OCI-LY7 (cell line): ENCODE results near the gene TMEM72. TPM values are rescaled to one million over a fixed set of nuclear protein-coding genes. Genes with fewer than 3 reads are reported as not detected.

Experiments
- BruUV-seq: library from RNA; stranded (reverse); fragments of 400-500 nt; replicated peaks from 2 replicates; lab custom pipeline; 2021; lab: Mats Ljungman, UMichigan
- CTCF ChIA-PET: fragments of 300-600 bp; sonication (Branson Sonifier 250); formaldehyde crosslinking; loops from one replicate; lab custom pipeline; 2022; ENCODE audit warnings: antibody characterized with exemption; ENCODE audit not compliant: unreplicated experiment; lab: Charles Lee
- POLR2A ChIA-PET: fragments of 300-600 bp; sonication (Branson Sonifier 250); formaldehyde crosslinking; loops from one replicate; lab custom pipeline; 2022; ENCODE audit warnings: antibody characterized with exemption; lab: Charles Lee
- DNase-seq: peaks from one replicate; pipeline ENCODE4 v3.0.0-alpha.2; 2015; ENCODE audit warnings: low spot score
- H2AFZ ChIP-seq: fragments of 200-600 bp; sonication (generic), shearing (Covaris generic); 2 replicates; pipeline ENCODE4 v1.6.1; 2014; ENCODE audit warnings: mild to moderate bottlenecking, antibody characterized with exemption, low read length, moderate library complexity
- H3K27ac ChIP-seq: fragments of 200-600 bp; sonication (generic); 2 replicates; pipeline ENCODE4 v1.5.1; 2014; ENCODE audit warnings: mixed run types, low read depth, mild to moderate bottlenecking, moderate library complexity, low read length, inconsistent platforms; ENCODE audit not compliant: poor library complexity, severe bottlenecking
- H3K36me3 ChIP-seq: fragments of 200-600 bp; sonication (generic); 2 replicates; pipeline ENCODE4 v1.6.1; 2014; ENCODE audit warnings: mild to moderate bottlenecking, antibody characterized with exemption, low read length, moderate library complexity, mixed read lengths; ENCODE audit not compliant: insufficient read depth
- H3K4me1 ChIP-seq: fragments of 200-600 bp; sonication (generic); 2 replicates; pipeline ENCODE4 v1.5.1; 2014; ENCODE audit warnings: mild to moderate bottlenecking, low read length; ENCODE audit not compliant: insufficient read depth, poor library complexity, severe bottlenecking
- H3K4me2 ChIP-seq: fragments of 200-600 bp; sonication (generic); 2 replicates; pipeline ENCODE4 v1.6.1; 2014; ENCODE audit warnings: mild to moderate bottlenecking, low read length
- H3K4me3 ChIP-seq: fragments of 200-600 bp; sonication (generic); 2 replicates; pipeline ENCODE4 v1.5.1; 2014; ENCODE audit warnings: mild to moderate bottlenecking, low read depth, low read length; ENCODE audit not compliant: poor library complexity, severe bottlenecking
- H3K79me2 ChIP-seq: fragments of 200-600 bp; sonication (generic); 2 replicates; pipeline ENCODE4 v1.6.1; 2016; ENCODE audit warnings: low read depth, mild to moderate bottlenecking, low read length, moderate library complexity, mixed read lengths; ENCODE audit not compliant: insufficient read depth
- H3K9me2 ChIP-seq: fragments of 200-600 bp; sonication (generic); 2 replicates; pipeline ENCODE4 v1.6.1; 2016; ENCODE audit warnings: mild to moderate bottlenecking, low read length, mixed read lengths; ENCODE audit not compliant: insufficient read depth
- H3K9me3 ChIP-seq: fragments of 200-600 bp; sonication (generic); 2 replicates; pipeline ENCODE4 v1.6.1; 2014; ENCODE audit warnings: mild to moderate bottlenecking, mixed run types, low read length, mixed read lengths
- H4K20me1 ChIP-seq: fragments of 200-600 bp; sonication (generic); 2 replicates; pipeline ENCODE4 v1.6.1; 2014; ENCODE audit warnings: mild to moderate bottlenecking, antibody characterized with exemption, low read length, moderate library complexity, mixed read lengths; ENCODE audit not compliant: insufficient read depth
- EZH2phosphoT487 ChIP-seq: fragments of 200-600 bp; sonication (generic); IDR thresholded peaks from 2 replicates; pipeline ENCODE4 v1.6.1; 2018; ENCODE audit warnings: low read depth, borderline replicate concordance, mild to moderate bottlenecking, mixed run types, antibody characterized with exemption, low read length, moderate library complexity, mixed read lengths
- intact Hi-C: fragments of 100-400 bp; cut with micrococcal nuclease; formaldehyde crosslinking; loops from one replicate; pipeline ENCODE4 v1.10.0; 2022; ENCODE audit not compliant: unreplicated experiment
- total RNA-seq, 2 experiments: library from RNA; depleted of rRNA in 1 of 2; stranded (reverse); fragments of >200 nt in 1 of 2; shearing (Covaris generic) in 1 of 2; gene quantifications; 2 replicates each; pipeline ENCODE4 v1.2.3, GENCODE V29; 2014 to 2022
- TF ChIP-seq, protein P1 (sequence below): fragments of 200-600 bp; sonication (generic); conservative IDR thresholded peaks from 2 replicates; pipeline ENCODE4 v1.5.1; 2014; ENCODE audit warnings: mild to moderate bottlenecking, antibody characterized with exemption, low read length, moderate library complexity, mixed read lengths

The TMEM72 gene
- total RNA-seq, 2 experiments from 2014 or later: not detected

DNA sequence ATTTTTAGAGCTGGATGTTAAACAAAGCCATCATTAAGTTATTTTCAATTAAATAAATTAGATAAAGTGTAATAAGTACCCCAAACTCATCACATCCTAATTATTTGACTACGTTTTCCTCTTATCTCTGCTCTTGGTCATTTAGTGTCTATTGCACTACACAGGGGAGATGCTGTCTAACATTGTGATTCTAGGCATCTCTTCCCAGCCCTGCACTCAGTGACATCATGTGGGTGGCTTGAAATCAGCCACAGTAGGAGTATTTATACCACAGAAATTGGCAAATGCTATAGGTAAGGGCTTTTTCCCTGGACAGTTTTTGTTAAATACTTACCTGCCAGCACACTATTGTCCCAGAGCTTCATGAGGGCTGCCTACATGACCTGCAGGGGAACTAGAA is 21.3 kb upstream of the TMEM72 start:
- H3K4me2 ChIP-seq: no peak overlapping the region
- no peaks in the 10 kb centered on the region for H3K9me3 ChIP-seq
- no peak overlapping the region for H3K27ac ChIP-seq
- ChIA-PET CTCF (no interaction called here), POLR2A (no interaction called here)
- H2AFZ ChIP-seq: no peak overlapping the region
- H3K4me3 ChIP-seq: no peak overlapping the region
- no peaks in the 10 kb centered on the region for H3K9me2 ChIP-seq
- TF ChIP-seq EZH2phosphoT487: no peak
- TF ChIP-seq, protein P1, sequence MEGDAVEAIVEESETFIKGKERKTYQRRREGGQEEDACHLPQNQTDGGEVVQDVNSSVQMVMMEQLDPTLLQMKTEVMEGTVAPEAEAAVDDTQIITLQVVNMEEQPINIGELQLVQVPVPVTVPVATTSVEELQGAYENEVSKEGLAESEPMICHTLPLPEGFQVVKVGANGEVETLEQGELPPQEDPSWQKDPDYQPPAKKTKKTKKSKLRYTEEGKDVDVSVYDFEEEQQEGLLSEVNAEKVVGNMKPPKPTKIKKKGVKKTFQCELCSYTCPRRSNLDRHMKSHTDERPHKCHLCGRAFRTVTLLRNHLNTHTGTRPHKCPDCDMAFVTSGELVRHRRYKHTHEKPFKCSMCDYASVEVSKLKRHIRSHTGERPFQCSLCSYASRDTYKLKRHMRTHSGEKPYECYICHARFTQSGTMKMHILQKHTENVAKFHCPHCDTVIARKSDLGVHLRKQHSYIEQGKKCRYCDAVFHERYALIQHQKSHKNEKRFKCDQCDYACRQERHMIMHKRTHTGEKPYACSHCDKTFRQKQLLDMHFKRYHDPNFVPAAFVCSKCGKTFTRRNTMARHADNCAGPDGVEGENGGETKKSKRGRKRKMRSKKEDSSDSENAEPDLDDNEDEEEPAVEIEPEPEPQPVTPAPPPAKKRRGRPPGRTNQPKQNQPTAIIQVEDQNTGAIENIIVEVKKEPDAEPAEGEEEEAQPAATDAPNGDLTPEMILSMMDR: no peak
- H3K79me2 ChIP-seq: no peaks in the 10 kb centered on the region
- BruUV-seq: no TSS peak
- H3K36me3 ChIP-seq: no peaks in the 10 kb centered on the region
- intact Hi-C loops: no loop called here
- H4K20me1 ChIP-seq: no peaks in the 10 kb centered on the region
- H3K4me1 ChIP-seq: no peaks in the 10 kb centered on the region
- DNase-seq: no peak

DNA sequence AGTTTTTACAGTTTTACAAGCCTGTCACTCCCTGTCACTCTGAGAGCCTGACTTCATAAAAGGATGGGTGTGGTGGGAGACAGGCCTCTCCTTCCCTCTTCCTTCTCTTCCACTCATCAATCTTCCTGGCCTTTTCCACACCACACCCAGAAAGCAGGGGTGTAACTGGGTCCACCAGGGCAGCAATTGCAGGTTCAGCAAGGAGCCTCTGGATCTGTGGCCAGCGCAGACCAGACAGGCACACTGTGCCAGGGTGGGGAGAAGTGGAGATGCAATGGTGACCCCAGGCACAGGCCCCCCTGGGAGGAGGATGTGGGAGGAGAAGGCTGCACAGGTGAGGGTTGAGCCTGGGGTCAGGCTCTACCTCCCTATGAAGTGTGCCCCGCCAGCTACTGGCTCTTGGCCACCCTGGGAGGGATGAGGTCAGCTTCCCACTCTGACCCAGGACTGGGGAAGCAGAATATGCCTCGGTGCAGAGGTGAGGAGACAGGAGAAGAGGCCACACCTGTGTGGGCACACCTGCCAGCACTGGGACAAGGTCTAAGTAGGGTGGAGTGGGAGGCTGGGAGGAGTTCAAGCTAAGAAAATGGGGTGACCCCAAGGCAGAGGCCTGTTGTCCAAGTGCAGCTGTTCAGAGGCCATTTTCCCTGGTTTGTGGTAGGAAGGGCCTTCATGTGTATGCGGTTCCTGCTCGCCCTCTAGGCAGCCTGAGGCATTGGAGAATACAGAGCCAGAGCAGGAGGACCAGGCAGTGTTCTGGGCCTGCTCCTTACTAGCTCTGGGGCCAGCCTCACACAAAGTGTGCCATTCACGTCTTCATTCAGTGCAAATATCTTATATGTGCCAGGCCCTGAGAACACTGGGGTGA is 20.2 kb upstream of the TMEM72 start:
- H3K4me2 ChIP-seq: no peak overlapping the region
- ChIA-PET POLR2A (no interaction called here), CTCF (no interaction called here)
- H3K79me2 ChIP-seq: no peaks in the 10 kb centered on the region
- intact Hi-C loops: no loop called here
- H3K4me1 ChIP-seq: no peaks in the 10 kb centered on the region
- H2AFZ ChIP-seq: no peak overlapping the region
- H3K9me3 ChIP-seq: no peaks in the 10 kb centered on the region
- TF ChIP-seq, protein P1: no peak
- no peak for TF ChIP-seq EZH2phosphoT487
- no TSS peak for BruUV-seq
- H3K27ac ChIP-seq: no peak overlapping the region
- DNase-seq: no peak
- no peak overlapping the region for H3K4me3 ChIP-seq
- H3K36me3 ChIP-seq: no peaks in the 10 kb centered on the region
- H4K20me1 ChIP-seq: no peaks in the 10 kb centered on the region
- H3K9me2 ChIP-seq: no peaks in the 10 kb centered on the region

DNA sequence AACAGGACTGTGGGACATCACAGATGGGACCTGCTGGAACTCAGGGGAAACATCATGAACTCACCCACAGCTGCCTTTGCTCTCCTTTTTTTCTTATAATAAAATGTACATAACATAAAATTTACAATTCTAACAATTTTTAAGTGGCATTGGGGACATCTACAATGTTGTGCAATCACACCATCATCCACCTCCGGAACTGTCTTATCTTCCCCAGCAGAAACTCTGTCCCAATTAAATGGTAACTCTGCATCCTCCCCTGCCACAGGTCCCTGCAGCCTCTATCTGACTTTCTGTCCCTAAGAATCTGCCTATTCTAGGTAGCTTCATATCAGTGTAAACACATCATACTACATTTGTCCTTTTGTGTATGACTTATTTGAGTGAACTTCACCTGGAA is 19.4 kb upstream of the TMEM72 start:
- no peak for DNase-seq
- H3K4me2 ChIP-seq: no peak overlapping the region
- intact Hi-C loops: no loop called here
- ChIA-PET POLR2A (no interaction called here), CTCF (no interaction called here)
- no peaks in the 10 kb centered on the region for H3K79me2 ChIP-seq
- no peaks in the 10 kb centered on the region for H3K36me3 ChIP-seq
- no peaks in the 10 kb centered on the region for H3K9me2 ChIP-seq
- H2AFZ ChIP-seq: no peak overlapping the region
- TF ChIP-seq, protein P1: no peak
- TF ChIP-seq EZH2phosphoT487: no peak
- no peaks in the 10 kb centered on the region for H4K20me1 ChIP-seq
- H3K4me1 ChIP-seq: no peaks in the 10 kb centered on the region
- no peak overlapping the region for H3K4me3 ChIP-seq
- H3K27ac ChIP-seq: no peak overlapping the region
- BruUV-seq: no TSS peak
- H3K9me3 ChIP-seq: no peaks in the 10 kb centered on the region
